Measurements from ENCODE around the gene PTPRH.

GRCh38 chr19:55171440-55171839 lies 37.9 kb downstream of the PTPRH start:
- TF ChIP-seq CTCF (conservative IDR thresholded peaks at IDR 0.05; ENCODE audit: low read depth, low read length): no peak
- no peak for TF ChIP-seq EZH2 (IDR thresholded peaks at IDR 0.05; ENCODE audit: borderline replicate concordance, low read depth, low read length, poor library complexity, severe bottlenecking)

Data from A673 (cell line).